ENCODE data around the gene ARMH4.

DNA sequence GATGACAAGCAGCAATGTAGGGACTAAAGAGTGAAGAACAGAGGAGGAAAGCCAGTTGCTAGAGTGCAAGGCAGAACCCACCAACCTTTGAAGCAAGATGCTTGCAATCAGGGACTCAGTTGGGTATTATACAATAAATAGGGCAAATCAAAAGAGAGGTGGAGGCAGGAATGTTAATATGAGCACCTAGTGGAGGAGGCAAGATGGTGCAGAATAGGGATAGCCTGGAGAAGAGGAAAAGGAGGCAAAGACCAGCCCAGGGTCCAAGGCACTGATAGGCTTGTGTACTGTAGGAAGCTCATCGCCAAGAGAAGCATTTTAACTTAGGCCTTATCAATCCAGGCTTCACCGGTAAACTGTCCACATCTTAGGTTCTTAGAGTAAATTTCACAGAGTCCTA, 137.2 kb downstream of the ARMH4 start:
- TF ChIP-seq POLR2A (IDR thresholded peaks at IDR 0.05): no peak
- TF ChIP-seq, protein P1, sequence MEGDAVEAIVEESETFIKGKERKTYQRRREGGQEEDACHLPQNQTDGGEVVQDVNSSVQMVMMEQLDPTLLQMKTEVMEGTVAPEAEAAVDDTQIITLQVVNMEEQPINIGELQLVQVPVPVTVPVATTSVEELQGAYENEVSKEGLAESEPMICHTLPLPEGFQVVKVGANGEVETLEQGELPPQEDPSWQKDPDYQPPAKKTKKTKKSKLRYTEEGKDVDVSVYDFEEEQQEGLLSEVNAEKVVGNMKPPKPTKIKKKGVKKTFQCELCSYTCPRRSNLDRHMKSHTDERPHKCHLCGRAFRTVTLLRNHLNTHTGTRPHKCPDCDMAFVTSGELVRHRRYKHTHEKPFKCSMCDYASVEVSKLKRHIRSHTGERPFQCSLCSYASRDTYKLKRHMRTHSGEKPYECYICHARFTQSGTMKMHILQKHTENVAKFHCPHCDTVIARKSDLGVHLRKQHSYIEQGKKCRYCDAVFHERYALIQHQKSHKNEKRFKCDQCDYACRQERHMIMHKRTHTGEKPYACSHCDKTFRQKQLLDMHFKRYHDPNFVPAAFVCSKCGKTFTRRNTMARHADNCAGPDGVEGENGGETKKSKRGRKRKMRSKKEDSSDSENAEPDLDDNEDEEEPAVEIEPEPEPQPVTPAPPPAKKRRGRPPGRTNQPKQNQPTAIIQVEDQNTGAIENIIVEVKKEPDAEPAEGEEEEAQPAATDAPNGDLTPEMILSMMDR (IDR thresholded peaks at IDR 0.05): no peak

Data from esophagus squamous epithelium (tissue), 4 donors.